GM18867 (cell line): ENCODE data around the gene DOK3.

Experiments used
- ATAC-seq: cut with Tn5 transposase; IDR thresholded peaks from one replicate; pipeline ENCODE4 v1.9.1; 2021; ENCODE audit warnings: mild to moderate bottlenecking, moderate library complexity; ENCODE audit not compliant: unreplicated experiment

DOK3 gene

GRCh38 chr5:177469750-177470525 is 39.7 kb downstream of the DOK3 start:
- no peak for ATAC-seq

DNA sequence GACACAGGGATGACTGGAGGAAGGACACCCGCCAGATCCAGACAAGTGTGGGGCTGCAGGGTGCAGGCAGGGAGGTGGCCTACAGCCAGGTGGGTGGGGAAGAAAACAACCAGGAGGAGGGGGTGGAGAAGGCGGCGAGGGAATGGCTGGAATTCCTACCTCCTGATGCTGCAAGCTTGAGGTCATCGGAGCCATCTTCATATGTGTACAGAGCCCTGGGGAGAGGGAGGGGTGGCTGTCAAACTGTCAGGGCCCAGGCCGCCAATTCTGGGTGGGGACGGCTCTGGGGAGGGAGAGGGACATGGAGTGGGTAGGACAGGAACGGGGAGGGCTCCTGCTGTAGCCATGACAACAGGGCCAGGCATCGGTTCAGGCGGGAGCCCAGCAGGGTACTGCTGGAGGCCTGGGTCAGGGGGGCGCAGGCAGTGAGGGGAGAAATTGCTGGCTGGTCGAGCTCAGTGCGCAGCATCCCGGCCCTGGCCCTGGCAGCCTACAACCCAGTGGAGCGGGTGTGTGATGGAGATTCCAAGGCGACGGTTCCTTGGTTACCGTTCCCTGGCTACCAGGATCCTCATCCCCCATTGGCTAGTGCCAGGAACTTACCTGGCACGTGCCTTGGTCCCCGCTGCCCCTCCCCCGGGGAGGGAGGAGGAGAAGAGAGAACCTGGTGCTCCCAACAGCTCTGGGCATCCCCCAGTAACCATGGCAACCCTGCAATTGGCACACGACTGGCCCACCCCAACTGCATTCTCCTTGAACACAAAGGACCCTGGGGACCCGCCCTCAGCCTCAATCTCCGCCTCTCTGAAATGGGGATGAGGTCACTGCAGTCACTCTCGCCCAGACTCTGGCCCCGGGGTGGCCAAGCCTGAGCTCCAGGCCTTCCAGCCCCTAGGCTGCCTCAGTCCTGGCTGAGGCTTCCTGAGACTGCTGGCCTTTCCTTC is 40.7 kb downstream of the DOK3 start:
- ATAC-seq: no peak

DNA sequence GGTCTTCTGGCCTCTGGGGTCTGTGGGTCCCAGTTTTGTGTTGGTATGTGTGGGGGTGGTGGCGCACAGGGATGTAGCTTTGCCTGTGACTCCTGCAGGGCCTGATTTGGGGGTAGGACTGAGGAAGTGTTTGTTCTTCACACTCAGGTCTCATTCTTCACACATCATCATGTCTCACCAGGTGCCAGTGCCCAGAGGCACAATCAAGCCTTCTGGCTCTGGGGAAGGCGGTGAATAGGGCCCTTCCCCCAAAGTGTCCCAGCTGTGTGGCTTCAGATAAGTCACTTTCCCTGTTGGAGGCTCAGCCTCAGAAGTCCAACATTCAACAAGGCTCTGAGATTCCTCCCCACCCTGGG is 41.3 kb downstream of the DOK3 start:
- ATAC-seq: no peak

DNA sequence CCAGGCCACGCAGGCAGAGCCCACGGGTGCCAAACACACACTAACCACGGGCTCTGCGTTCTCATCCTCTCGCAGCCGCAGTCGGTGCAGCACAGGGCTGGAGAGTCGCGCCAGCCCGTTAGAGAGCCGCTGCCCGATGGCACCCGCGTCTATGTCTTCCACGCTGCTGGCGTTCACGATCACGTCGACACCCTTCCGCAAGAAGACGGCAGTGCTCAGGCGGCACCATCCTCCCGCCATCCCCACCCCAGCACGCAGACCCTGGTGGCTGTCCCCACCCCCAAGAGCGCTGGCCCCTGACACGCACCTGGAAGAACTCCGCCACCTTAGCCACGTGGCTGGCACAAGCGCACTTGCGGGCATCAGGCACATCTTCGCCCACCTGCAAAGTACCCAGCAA is 42.2 kb downstream of the DOK3 start:
- ATAC-seq: no peak

GRCh38 chr5:177466861-177467260 is 42.8 kb downstream of the DOK3 start:
- no peak for ATAC-seq

DNA sequence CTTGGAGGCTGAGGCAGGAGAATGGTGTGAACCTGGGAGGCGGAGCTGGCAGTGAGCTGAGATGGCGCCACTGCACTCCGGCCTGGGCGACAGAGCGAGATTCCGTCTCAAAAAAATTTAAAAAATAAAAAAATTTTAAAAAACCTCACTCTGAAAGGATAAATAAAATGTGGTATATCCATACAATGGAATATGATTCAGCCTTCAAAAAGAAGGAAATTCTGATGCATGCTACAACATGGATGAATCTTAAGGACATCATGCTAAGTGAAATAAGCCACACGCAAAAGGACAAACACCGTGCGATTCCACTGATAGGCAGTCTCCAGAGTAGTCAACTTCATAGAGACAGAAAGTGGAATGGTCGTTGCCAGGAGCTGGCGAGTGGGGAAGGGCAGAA is 44.6 kb downstream of the DOK3 start:
- no peak for ATAC-seq

DNA sequence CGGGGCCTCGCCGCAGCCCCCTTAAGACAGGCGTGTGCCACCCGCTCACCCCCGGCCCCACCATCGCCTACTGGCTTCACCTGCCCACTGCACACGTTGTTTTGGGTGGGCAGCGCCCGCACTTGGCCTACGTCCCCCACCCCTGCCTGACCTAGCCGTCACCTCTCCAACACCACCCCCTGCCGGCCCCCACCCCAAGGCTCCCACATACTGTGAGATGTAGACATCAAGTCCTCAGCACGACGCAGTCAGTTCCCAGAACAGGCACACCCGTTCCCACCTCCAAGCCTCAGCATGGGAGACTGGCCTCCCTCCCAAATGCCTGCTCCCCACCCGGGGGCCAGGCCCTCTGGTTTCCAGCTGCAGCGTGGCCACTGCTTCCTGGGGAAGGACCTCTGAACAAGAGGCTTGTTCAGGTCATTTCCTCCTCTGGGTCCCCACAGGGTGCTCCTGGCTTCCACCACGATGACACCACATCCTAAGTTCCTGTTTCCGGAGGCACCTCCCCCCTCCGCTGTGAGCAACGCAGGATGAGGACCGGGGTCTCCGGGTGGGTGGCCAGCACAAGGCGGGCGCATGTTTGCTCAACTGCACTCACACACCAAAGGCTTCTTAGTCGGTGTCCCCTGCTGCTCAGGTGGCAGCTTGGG is 47.5 kb downstream of the DOK3 start:
- no peak for ATAC-seq

GRCh38 chr5:177459819-177460628 is 49.6 kb downstream of the DOK3 start:
- ATAC-seq: no peak

DNA sequence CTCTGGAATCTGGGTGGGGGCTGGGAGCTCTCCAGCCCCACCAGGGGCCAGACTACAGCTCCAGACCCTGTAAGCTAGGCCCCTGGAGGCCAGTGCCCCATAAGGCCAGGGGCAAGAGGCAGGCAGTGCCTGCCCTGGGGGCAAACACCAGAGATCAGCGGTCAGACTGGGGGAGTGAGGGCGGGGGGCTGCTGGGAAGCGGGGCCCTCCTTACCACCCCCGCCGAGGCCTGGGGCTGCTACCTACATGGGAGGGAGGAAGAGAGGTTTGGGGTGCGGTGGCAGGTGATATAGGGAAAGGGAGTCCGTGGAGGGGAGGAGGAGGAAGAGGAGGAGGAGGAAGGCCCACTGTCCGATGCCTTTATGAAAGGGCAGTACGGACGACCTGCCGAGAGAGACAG is 50.3 kb downstream of the DOK3 start:
- no peak for ATAC-seq

GRCh38 chr5:177458912-177459350 is 50.7 kb downstream of the DOK3 start:
- ATAC-seq: no peak

DNA sequence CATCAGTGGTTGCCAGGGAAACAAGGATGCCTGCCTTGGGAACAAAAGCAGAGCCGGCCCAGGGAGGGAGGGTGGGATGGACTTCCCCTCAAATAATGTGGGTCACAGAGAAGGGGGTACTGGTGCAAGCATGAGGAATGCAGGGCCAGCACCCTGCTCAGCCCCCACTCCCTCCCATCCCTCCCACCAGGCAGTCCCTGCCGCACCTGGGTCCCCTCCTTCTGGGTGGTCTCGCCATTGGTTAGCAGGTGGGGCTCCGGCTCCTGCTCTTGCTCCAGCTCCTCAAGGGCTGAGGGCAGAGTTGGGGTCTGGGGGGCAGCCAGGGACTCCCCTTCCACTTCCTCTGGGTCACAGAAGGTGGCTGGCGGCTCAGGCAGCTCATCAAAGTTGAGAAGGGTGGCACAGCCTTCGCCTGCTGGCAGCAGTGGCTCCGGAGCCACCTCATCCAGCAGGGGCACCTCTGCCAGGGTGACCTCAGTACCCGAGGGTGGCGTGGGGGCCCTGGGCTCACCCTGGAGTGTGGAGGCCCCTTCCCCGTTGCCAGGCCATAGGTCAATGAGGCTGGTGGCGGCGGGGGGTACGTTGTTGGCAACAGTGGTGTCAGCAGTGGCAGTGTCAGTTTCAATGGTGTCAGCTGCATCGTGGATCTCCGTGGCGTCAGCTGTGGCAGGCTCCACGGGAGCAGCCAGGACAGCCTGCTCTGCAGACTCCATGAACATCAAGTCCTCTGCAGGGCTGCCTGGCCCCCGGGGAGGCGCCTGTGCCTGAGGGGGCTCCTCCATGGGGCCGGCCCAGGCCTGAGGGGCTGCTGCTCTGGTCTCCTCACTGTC is 51.6 kb downstream of the DOK3 start:
- ATAC-seq: no peak

DNA sequence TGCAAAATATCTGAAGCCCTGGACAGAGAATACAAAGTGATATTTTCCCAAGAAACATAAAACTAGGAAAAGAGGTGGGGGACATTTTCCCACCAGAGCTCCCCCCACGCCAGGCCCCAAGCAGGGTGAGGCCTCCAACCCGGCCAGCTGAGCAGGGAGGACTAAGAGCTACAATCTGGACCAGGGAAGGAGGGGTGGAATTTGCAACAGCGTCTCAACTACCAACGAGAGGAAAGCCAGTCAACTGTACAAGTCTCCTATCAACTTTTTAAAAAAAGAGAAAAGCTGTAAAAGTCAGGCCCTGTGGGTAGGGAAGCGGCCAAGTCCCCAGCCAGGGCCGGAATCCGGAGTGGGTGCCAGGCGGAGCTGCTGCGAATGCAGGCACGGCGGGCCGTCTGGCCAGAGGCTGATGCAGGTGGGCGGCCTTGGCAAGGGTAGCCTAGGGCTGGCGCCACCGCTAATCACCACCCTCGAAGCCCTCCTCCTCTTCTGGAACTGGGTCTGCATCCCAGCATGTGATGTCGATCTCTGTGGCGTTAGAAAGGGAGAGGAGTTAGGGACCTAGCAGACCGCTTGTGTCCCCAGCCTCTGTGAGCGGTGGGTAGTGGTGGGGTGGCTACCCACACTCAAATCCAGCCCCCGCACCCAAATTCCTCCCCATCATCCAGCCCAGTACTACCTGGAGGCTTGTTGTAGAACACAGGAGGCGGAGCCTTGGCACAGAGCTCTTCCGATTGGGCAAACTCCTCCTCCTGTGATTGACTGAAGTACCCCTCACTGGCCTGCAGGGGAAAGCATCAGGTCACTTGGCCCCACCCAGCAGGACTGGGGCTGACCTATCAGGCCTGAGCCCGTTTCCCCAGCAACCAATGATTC is 52.4 kb downstream of the DOK3 start:
- ATAC-seq: peak; percentile 44

GRCh38 chr5:177456591-177456964 is 53.0 kb downstream of the DOK3 start:
- no peak for ATAC-seq

DNA sequence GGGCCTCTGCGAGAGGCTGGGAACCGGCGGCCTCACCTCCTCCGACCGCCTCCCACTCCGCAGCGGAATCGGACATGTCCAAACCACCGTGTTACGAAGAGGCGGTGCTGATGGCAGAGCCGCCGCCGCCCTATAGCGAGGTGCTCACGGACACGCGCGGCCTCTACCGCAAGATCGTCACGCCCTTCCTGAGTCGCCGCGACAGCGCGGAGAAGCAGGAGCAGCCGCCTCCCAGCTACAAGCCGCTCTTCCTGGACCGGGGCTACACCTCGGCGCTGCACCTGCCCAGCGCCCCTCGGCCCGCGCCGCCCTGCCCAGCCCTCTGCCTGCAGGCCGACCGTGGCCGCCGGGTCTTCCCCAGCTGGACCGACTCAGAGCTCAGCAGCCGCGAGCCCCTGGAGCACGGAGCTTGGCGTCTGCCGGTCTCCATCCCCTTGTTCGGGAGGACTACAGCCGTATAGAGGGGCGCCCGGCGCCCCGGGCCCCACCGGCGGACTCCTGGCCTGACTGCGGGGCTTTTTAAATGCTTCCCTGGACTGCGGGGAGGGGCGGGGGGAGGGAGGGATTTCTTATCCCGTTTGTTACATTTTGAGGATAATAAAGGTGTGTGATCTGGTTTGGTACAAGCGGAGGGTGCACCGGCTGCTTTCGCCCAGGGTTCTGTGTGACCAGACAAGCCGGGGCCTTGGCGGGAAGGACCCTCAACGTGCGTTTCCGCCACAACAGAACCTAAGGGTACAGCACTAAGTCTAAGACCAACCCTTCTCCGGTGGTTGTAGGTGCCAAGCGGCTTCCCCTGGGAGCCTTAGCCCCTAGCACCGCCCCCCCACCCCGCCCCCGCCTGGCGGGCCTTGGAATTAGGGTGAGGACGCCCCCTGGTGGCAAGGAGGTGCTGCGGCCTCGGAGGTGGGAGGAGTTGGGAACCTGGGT is 53.7 kb downstream of the DOK3 start:
- ATAC-seq: peak; percentile 18

DNA sequence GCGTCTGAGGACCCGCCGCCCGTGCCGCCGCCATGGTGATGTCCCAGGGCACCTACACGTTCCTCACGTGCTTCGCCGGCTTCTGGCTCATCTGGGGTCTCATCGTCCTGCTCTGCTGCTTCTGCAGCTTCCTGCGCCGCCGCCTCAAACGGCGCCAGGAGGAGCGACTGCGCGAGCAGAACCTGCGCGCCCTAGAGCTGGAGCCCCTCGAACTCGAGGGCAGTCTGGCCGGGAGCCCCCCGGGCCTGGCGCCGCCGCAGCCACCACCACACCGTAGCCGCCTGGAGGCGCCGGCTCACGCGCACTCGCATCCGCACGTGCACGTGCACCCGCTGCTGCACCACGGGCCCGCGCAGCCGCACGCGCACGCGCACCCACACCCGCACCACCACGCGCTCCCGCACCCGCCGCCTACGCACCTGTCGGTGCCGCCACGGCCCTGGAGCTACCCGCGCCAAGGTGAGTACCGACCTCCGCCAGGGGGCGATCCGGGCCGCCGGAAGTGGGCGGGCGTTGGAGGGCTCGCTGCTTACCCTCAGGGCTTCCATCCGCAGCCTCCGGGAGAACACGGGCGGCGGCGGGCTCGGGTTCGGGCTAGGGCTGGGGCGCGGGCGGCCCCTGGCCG is 54.5 kb downstream of the DOK3 start:
- ATAC-seq: peak; percentile 50

GRCh38 chr5:177454397-177455035 is 55.1 kb downstream of the DOK3 start:
- peak; percentile 48 for ATAC-seq

GRCh38 chr5:177453852-177454396 is 55.7 kb downstream of the DOK3 start:
- ATAC-seq: peak; percentile 0
